NT2/D1 (cell line): ENCODE data around the gene FFAR1.

Experiments used
- YY1 ChIP-seq: IDR thresholded peaks from 2 replicates; pipeline ENCODE4 v1.6.1; 2011; ENCODE audit not compliant: insufficient read length, insufficient read depth
- ZNF274 ChIP-seq: IDR thresholded peaks from 2 replicates; pipeline ENCODE4 v1.6.1; 2011; ENCODE audit warnings: mild to moderate bottlenecking, low read depth, low read length

GRCh38 chr19:35332817-35333216, 14.9 kb upstream of the FFAR1 start:
- TF ChIP-seq YY1 (no peak), ZNF274 (no peak)
